Measurements from ENCODE around the gene ARL4C.

The ARL4C gene

DNA sequence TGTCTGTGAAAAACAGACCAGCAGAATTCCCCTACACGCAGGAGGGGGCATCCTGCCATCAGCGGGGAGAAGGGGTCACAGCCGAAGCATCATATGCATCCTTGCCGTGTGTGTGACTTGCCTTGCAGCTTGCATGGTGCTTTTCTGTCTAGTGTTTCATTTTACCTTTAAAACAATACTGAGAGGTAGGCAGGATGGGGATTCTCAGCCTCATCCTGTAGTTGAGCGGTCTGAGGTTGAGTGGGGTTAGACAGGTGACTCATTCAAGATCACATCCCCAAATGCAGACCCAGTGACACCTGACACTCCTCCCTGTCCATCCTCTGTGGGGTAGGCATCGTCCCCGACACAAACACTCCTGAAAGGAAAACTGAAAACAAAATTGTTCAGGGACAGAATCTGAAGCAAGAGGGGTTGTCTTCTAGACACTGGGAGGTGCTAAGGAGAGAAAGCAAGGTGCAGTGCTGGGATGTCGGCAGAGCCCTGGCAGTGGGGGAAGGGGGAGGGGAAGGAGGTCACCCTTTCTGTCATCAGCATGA is 7.9 kb downstream of the ARL4C start:
- H3K4me3 ChIP-seq (ENCODE audit: low read length in 2 of 2), result no peak overlapping the region
- H3K9me3 ChIP-seq (ENCODE audit: control insufficient read depth in 2 of 2, low read length in 2 of 2), result no peaks in the 10 kb centered on the region
- peaks cover 0 to 2% of the 10 kb centered on the region in 2 donors for H3K36me3 ChIP-seq (ENCODE audit: control insufficient read depth in 2 of 2, insufficient read depth in 2 of 2, low read length in 2 of 2)
- H3K27me3 ChIP-seq (ENCODE audit: control insufficient read depth in 1 of 2, insufficient read depth in 2 of 2, low read length in 2 of 2), result peaks cover 0 to 3% of the 10 kb centered on the region in 2 donors
- H3K4me1 ChIP-seq (ENCODE audit: control insufficient read depth, insufficient read depth, low read length), result no peaks in the 10 kb centered on the region
- H3K27ac ChIP-seq (ENCODE audit: low read length), result no peak overlapping the region
- no peak overlapping the region for H3K9ac ChIP-seq (ENCODE audit: low read length in 2 of 2)

DNA sequence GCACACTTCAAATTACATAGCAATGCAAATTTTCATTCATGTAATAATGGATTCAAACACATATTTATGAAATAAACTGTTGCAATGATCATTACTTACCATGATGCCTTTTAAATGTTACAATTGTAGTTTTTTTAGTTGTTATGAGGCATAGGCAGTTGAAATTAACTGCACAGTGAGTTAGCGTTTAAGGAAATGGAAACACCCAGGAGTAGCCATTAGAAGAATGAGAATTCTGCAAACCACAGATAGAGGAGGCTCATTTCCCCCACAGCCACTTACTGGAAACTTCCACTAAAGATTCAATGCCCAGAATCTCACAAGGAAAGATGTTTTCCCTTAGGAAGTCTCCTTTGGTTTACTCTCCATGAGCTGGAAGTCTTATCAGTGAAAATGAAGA is 8.4 kb downstream of the ARL4C start:
- no peak overlapping the region for H3K9ac ChIP-seq (ENCODE audit: low read length in 2 of 2)
- peaks cover 0 to 2% of the 10 kb centered on the region in 2 donors for H3K36me3 ChIP-seq (ENCODE audit: control insufficient read depth in 2 of 2, insufficient read depth in 2 of 2, low read length in 2 of 2)
- no peak overlapping the region for H3K4me3 ChIP-seq (ENCODE audit: low read length in 2 of 2)
- H3K27me3 ChIP-seq (ENCODE audit: control insufficient read depth in 1 of 2, insufficient read depth in 2 of 2, low read length in 2 of 2), result peaks cover 0 to 3% of the 10 kb centered on the region in 2 donors
- H3K27ac ChIP-seq (ENCODE audit: low read length), result no peak overlapping the region
- no peaks in the 10 kb centered on the region for H3K9me3 ChIP-seq (ENCODE audit: control insufficient read depth in 2 of 2, low read length in 2 of 2)
- H3K4me1 ChIP-seq (ENCODE audit: control insufficient read depth, insufficient read depth, low read length), result no peaks in the 10 kb centered on the region

DNA sequence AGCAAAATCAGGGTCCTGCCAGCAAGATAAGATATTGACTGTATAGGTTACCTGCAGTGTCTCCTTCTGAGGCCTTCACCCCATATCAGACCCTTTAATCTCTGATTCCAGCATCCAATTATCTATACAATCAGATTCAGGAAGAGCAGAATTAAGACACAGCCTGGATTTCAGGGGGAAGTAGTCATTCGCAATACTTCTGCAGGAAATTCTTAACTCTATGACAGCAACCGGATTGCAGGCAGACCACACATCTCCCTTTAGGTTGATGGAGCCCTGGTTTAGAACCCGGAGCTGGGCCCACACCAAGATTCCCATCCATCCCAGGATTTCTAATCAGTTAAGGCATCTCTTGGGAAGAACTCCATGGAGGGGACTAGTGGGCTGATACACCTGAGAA is 9.5 kb downstream of the ARL4C start:
- no peaks in the 10 kb centered on the region for H3K9me3 ChIP-seq (ENCODE audit: control insufficient read depth in 2 of 2, low read length in 2 of 2)
- H3K27me3 ChIP-seq (ENCODE audit: control insufficient read depth in 1 of 2, insufficient read depth in 2 of 2, low read length in 2 of 2), result peaks cover 0 to 3% of the 10 kb centered on the region in 2 donors
- no peak overlapping the region for H3K4me3 ChIP-seq (ENCODE audit: low read length in 2 of 2)
- no peaks in the 10 kb centered on the region for H3K4me1 ChIP-seq (ENCODE audit: control insufficient read depth, insufficient read depth, low read length)
- H3K27ac ChIP-seq (ENCODE audit: low read length), result no peak overlapping the region
- peaks cover 0 to 2% of the 10 kb centered on the region in 2 donors for H3K36me3 ChIP-seq (ENCODE audit: control insufficient read depth in 2 of 2, insufficient read depth in 2 of 2, low read length in 2 of 2)
- no peak overlapping the region for H3K9ac ChIP-seq (ENCODE audit: low read length in 2 of 2)

DNA sequence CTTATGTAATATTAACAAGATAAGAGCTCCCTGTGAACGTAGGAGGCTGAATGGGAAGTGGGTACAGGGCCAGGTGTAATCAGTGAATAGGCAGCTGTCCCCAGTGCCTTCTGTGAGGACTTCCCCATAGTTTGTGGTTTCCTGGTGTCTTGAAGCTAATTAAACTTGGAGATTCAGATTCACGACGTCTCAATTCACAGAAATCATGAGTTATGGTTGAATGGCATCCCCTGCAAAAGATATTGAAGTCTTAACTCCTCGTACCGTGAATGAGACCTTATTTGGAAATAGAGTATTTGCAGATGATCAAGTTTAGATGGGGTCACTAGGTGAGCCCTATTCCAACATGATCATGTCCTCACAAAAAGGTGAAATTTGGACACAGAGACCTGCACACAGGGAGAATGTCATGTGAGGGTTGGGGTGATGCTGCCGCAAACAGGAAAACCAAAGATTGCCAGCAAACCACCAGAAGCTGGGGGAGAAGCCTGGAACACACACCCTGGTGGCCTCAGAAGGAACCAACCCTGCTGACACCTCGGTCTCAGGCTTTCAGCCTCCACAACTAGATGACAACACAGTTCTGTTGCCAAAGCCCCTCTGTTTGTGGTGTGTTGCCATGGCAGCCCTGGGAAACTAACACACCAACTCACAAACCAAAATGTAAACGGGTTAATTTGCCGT is 13.2 kb downstream of the ARL4C start:
- Histone ChIP-seq H3K4me1 (ENCODE audit: control insufficient read depth, insufficient read depth, low read length) (no peaks in the 10 kb centered on the region), H3K9me3 (ENCODE audit: control insufficient read depth in 2 of 2, low read length in 2 of 2) (no peaks in the 10 kb centered on the region), H3K4me3 (ENCODE audit: low read length in 2 of 2) (no peak overlapping the region), H3K9ac (ENCODE audit: low read length in 2 of 2) (no peak overlapping the region), H3K27ac (ENCODE audit: low read length) (no peak overlapping the region), H3K36me3 (ENCODE audit: control insufficient read depth in 2 of 2, insufficient read depth in 2 of 2, low read length in 2 of 2) (peaks cover 0 to under 1% of the 10 kb centered on the region in 2 donors), H3K27me3 (ENCODE audit: control insufficient read depth in 1 of 2, insufficient read depth in 2 of 2, low read length in 2 of 2) (no peaks in the 10 kb centered on the region)

DNA sequence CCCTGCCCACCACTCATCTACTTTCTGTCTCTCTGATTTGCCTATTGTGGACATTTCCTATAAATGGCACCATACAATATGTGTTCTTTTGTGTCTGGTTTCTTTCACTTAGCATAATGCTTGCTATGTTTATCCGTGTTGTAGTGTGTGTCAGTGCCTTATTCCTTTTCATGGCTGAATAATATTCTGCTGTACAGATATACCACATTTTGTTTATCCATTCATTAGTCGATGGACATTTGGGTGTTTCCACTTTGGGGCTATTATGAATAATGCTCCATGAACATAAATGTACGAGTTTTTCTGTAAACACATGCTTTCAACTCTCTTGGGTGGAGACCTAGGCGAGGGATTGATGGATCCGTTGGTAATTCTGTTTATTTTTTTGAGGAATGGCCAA is 15.6 kb downstream of the ARL4C start:
- Histone ChIP-seq H3K4me1 (ENCODE audit: control insufficient read depth, insufficient read depth, low read length) (no peaks in the 10 kb centered on the region), H3K9me3 (ENCODE audit: control insufficient read depth in 2 of 2, low read length in 2 of 2) (no peaks in the 10 kb centered on the region), H3K27ac (ENCODE audit: low read length) (no peak overlapping the region), H3K4me3 (ENCODE audit: low read length in 2 of 2) (no peak overlapping the region), H3K36me3 (ENCODE audit: control insufficient read depth in 2 of 2, insufficient read depth in 2 of 2, low read length in 2 of 2) (no peaks in the 10 kb centered on the region), H3K27me3 (ENCODE audit: control insufficient read depth in 1 of 2, insufficient read depth in 2 of 2, low read length in 2 of 2) (no peaks in the 10 kb centered on the region), H3K9ac (ENCODE audit: low read length in 2 of 2) (no peak overlapping the region)

DNA sequence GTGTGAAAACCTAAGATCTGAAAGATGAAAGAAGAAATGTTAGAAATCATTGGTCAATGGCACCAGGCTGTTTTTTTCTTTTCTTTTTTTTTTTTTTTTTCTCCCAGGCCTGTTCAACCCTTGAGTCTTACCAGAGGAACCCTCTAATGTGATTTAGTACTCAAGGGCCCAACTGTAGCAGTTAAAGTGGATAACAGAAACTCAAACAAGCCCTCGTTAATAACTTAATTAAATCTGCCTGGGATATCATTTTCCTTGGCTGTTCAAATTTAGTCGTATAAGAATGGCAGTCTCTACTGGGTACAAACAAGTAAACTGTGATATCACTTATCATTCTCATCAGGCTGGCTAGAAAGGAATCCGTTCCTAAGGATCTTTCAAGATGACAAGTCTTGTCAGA is 16.5 kb downstream of the ARL4C start:
- H3K27ac ChIP-seq (ENCODE audit: low read length), result no peak overlapping the region
- H3K4me1 ChIP-seq (ENCODE audit: control insufficient read depth, insufficient read depth, low read length), result no peaks in the 10 kb centered on the region
- H3K9ac ChIP-seq (ENCODE audit: low read length in 2 of 2), result no peak overlapping the region
- no peaks in the 10 kb centered on the region for H3K9me3 ChIP-seq (ENCODE audit: control insufficient read depth in 2 of 2, low read length in 2 of 2)
- no peaks in the 10 kb centered on the region for H3K27me3 ChIP-seq (ENCODE audit: control insufficient read depth in 1 of 2, insufficient read depth in 2 of 2, low read length in 2 of 2)
- H3K36me3 ChIP-seq (ENCODE audit: control insufficient read depth in 2 of 2, insufficient read depth in 2 of 2, low read length in 2 of 2), result no peaks in the 10 kb centered on the region
- no peak overlapping the region for H3K4me3 ChIP-seq (ENCODE audit: low read length in 2 of 2)

DNA sequence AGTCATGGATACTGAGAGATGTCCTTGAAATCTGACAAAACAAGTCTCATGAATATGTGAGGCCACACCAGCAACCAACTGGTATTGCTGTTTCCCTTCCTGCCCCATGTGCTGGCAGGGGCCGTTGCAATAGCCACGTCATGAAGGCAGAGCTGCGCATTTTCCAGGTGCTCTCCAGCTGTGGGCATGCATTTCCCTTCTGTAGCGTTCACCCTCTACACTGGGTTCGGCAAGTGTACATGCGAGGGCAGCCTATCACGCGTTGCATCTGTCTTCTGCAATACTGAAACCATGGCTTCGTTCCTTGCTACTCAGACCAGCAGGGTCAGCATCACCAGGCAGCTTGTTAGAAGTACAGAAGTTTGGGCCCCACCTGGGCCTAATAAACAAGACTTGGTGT is 17.4 kb downstream of the ARL4C start:
- no peaks in the 10 kb centered on the region for H3K36me3 ChIP-seq (ENCODE audit: control insufficient read depth in 2 of 2, insufficient read depth in 2 of 2, low read length in 2 of 2)
- H3K27me3 ChIP-seq (ENCODE audit: control insufficient read depth in 1 of 2, insufficient read depth in 2 of 2, low read length in 2 of 2), result no peaks in the 10 kb centered on the region
- no peak overlapping the region for H3K4me3 ChIP-seq (ENCODE audit: low read length in 2 of 2)
- no peaks in the 10 kb centered on the region for H3K4me1 ChIP-seq (ENCODE audit: control insufficient read depth, insufficient read depth, low read length)
- no peak overlapping the region for H3K9ac ChIP-seq (ENCODE audit: low read length in 2 of 2)
- H3K9me3 ChIP-seq (ENCODE audit: control insufficient read depth in 2 of 2, low read length in 2 of 2), result no peaks in the 10 kb centered on the region
- no peak overlapping the region for H3K27ac ChIP-seq (ENCODE audit: low read length)

DNA sequence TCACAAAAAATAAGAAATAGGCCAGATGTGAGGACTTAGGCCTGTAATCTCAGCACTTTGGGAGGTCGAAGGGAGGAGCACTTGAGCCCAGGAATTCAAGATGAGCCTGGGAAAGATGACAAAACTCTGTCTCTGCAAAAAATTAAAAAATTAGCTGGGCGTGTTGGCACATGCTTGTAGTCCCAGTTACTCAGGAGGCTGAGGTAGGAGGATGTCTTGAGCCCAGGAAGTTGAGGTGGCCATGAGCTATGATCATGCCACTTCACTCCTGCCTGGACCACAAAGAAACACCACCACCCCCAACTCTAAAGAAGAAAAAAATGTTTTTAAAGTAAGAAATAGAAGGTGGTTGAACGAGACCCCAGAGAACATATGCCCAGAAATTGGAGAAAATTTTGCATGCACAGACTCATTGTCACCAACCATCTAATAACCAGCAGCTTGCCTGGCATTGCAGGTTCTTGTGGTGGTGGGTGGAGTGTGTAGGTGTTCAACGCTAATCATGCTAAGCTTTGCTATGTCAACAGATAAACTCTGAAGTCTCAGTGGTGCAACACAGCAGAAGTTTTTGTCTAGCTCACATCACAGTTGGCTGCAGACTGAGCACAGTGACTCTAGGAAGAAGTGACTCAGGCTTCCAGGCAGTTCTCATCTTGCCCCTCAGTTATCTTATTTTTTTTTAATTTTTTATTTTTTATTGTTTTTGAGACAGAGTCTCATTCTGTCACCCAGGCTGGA is 18.6 kb downstream of the ARL4C start:
- no peaks in the 10 kb centered on the region for H3K9me3 ChIP-seq (ENCODE audit: control insufficient read depth in 2 of 2, low read length in 2 of 2)
- no peak overlapping the region for H3K9ac ChIP-seq (ENCODE audit: low read length in 2 of 2)
- H3K4me3 ChIP-seq (ENCODE audit: low read length in 2 of 2), result no peak overlapping the region
- H3K36me3 ChIP-seq (ENCODE audit: control insufficient read depth in 2 of 2, insufficient read depth in 2 of 2, low read length in 2 of 2), result no peaks in the 10 kb centered on the region
- H3K4me1 ChIP-seq (ENCODE audit: control insufficient read depth, insufficient read depth, low read length), result no peaks in the 10 kb centered on the region
- no peak overlapping the region for H3K27ac ChIP-seq (ENCODE audit: low read length)
- no peaks in the 10 kb centered on the region for H3K27me3 ChIP-seq (ENCODE audit: control insufficient read depth in 1 of 2, insufficient read depth in 2 of 2, low read length in 2 of 2)

DNA sequence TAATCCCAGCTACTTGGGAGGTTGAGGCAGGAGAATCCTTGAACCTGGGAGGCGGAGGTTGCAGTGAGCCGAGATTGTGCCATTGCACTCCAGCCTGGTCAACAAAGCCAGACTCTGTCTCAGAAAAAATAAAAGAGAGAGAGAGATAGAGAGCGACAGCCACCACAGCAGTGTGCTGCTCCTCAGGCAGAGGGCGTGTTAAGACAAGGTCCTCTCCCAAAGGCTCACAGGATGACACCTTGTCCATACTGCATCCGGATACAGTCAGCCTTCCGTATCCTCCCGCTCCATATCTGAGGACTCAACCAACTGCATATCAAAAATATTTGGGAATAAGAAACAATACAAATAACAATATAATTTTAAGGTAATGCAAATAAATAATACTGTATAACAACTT is 20.1 kb downstream of the ARL4C start:
- no peak overlapping the region for H3K27ac ChIP-seq (ENCODE audit: low read length)
- no peak overlapping the region for H3K9ac ChIP-seq (ENCODE audit: low read length in 2 of 2)
- H3K27me3 ChIP-seq (ENCODE audit: control insufficient read depth in 1 of 2, insufficient read depth in 2 of 2, low read length in 2 of 2), result no peaks in the 10 kb centered on the region
- no peaks in the 10 kb centered on the region for H3K4me1 ChIP-seq (ENCODE audit: control insufficient read depth, insufficient read depth, low read length)
- H3K9me3 ChIP-seq (ENCODE audit: control insufficient read depth in 2 of 2, low read length in 2 of 2), result peaks cover 0 to 3% of the 10 kb centered on the region in 2 donors
- no peaks in the 10 kb centered on the region for H3K36me3 ChIP-seq (ENCODE audit: control insufficient read depth in 2 of 2, insufficient read depth in 2 of 2, low read length in 2 of 2)
- no peak overlapping the region for H3K4me3 ChIP-seq (ENCODE audit: low read length in 2 of 2)

DNA sequence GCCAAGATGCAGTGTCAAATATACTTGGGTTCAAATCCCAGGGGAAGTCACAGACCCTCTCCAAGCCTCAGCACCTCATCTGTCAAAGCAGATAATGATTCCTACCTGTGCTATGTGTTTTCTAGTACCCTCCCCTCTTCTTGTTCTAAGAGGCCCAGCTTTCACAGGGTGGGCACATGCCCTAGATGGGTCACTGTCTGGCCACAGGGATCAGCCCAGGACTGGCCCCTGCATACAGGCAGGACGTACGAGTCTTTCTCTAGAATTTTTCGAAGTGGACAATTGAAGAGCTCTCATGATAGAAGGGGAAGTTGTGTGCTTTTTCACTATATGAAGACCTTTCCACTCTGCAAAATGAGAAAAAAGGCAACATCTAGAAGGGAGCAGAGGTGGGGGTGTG is 22.2 kb downstream of the ARL4C start:
- H3K27ac ChIP-seq (ENCODE audit: low read length), result no peak overlapping the region
- no peak overlapping the region for H3K9ac ChIP-seq (ENCODE audit: low read length in 2 of 2)
- no peaks in the 10 kb centered on the region for H3K36me3 ChIP-seq (ENCODE audit: control insufficient read depth in 2 of 2, insufficient read depth in 2 of 2, low read length in 2 of 2)
- H3K27me3 ChIP-seq (ENCODE audit: control insufficient read depth in 1 of 2, insufficient read depth in 2 of 2, low read length in 2 of 2), result no peaks in the 10 kb centered on the region
- H3K9me3 ChIP-seq (ENCODE audit: control insufficient read depth in 2 of 2, low read length in 2 of 2), result peaks cover 0 to 4% of the 10 kb centered on the region in 2 donors
- H3K4me3 ChIP-seq (ENCODE audit: low read length in 2 of 2), result no peak overlapping the region
- no peaks in the 10 kb centered on the region for H3K4me1 ChIP-seq (ENCODE audit: control insufficient read depth, insufficient read depth, low read length)

DNA sequence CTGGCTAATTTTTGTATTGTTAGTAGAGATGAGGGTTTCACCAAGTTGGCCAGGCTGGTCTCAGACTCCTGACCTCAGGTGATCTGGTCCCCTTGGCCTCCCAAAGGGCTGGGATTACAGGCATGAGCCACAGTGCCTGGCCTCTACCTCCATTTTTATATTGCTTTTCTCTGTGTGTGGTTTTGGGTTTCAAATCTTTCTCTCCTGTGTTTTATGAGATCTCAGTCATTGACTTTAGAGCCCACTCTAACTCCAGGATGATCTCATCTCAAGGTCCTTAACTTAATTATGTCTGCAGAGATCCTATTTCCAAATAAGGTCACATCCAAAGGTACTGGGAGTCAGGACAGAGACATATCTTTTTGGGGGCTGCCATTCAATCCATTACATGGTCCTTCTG is 24.7 kb downstream of the ARL4C start:
- no peaks in the 10 kb centered on the region for H3K27me3 ChIP-seq (ENCODE audit: control insufficient read depth in 1 of 2, insufficient read depth in 2 of 2, low read length in 2 of 2)
- H3K9me3 ChIP-seq (ENCODE audit: control insufficient read depth in 2 of 2, low read length in 2 of 2), result peaks cover 0 to 4% of the 10 kb centered on the region in 2 donors
- H3K36me3 ChIP-seq (ENCODE audit: control insufficient read depth in 2 of 2, insufficient read depth in 2 of 2, low read length in 2 of 2), result no peaks in the 10 kb centered on the region
- H3K4me1 ChIP-seq (ENCODE audit: control insufficient read depth, insufficient read depth, low read length), result peaks cover 4% of the 10 kb centered on the region
- no peak overlapping the region for H3K27ac ChIP-seq (ENCODE audit: low read length)
- no peak overlapping the region for H3K4me3 ChIP-seq (ENCODE audit: low read length in 2 of 2)
- no peak overlapping the region for H3K9ac ChIP-seq (ENCODE audit: low read length in 2 of 2)
